ENCODE data around the gene MRPL44. TPM values are rescaled to one million over a fixed set of nuclear protein-coding genes. Genes with fewer than 3 reads are reported as not detected.
A peak's percentile ranks its signal among the peaks of the same experiment; 100 is the strongest.
"Not testable (repeated sequence)": the region's sequence is repeated elsewhere in the genome, so short reads cannot be mapped to it uniquely, and the experiment has no call there.

MRPL44 gene
- total RNA-seq, 3 donors from 2014 or later (not counting 1 experiment from before 2014, with no cell fraction given): 27.6 to 35.1 (median 31.0) TPM

DNA sequence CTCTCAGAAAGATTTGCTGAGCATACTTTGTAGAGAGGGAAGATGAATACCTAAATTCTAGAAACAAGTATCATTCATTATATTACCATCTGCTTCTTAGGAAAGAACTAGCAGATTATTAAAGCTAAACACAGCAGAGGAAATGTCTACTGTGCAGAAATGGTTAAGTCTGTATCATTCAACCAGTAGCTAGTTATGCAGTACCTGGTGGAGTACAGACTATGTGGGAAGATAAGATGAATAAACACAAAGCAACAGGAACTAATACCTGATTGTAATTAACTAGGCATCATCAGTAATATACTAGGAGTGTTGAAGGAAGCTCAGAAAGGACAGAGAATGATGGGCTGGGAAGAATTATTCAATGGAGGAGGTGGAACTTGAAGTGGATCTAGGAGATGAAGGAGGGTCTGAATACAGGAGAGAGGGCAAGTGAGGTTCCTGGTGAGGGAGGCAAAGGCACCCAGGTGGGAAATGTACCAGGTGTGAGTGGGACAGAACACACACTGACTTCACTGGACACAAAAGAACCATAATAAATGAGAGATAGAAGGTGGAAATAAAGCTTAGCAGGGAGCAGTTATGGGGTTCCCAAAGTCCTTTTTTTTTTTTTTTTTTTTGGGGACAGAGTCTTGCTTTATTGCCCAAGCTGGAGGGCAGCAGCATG is 21.7 kb upstream of the MRPL44 start:
- ATAC-seq (no peak), DNase-seq (no peak)
- no peak overlapping the region for H3K4me3 Mint-ChIP-seq
- intact Hi-C loops (cut with micrococcal nuclease): no loop called here
- no peaks in the 10 kb centered on the region for H3K27me3 ChIP-seq (ENCODE audit: control insufficient read depth, insufficient read depth, low read length)
- H3K9me3 Mint-ChIP-seq: no peaks in the 10 kb centered on the region
- TF ChIP-seq, protein P1, sequence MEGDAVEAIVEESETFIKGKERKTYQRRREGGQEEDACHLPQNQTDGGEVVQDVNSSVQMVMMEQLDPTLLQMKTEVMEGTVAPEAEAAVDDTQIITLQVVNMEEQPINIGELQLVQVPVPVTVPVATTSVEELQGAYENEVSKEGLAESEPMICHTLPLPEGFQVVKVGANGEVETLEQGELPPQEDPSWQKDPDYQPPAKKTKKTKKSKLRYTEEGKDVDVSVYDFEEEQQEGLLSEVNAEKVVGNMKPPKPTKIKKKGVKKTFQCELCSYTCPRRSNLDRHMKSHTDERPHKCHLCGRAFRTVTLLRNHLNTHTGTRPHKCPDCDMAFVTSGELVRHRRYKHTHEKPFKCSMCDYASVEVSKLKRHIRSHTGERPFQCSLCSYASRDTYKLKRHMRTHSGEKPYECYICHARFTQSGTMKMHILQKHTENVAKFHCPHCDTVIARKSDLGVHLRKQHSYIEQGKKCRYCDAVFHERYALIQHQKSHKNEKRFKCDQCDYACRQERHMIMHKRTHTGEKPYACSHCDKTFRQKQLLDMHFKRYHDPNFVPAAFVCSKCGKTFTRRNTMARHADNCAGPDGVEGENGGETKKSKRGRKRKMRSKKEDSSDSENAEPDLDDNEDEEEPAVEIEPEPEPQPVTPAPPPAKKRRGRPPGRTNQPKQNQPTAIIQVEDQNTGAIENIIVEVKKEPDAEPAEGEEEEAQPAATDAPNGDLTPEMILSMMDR (IDR thresholded peaks at IDR 0.05): no peak
- no peak overlapping the region for H3K27ac ChIP-seq (ENCODE audit: low read length)
- peak overlapping the region; percentile 26 to 37 for H3K27ac Mint-ChIP-seq
- peaks cover 53 to 56% of the 10 kb centered on the region in 2 donors for H3K4me1 Mint-ChIP-seq
- no peak overlapping the region for H3K4me3 ChIP-seq (ENCODE audit: low read length)
- H3K4me1 ChIP-seq (ENCODE audit: control insufficient read depth, insufficient read depth, low read length): peaks cover 30% of the 10 kb centered on the region
- no peaks in the 10 kb centered on the region for H3K27me3 Mint-ChIP-seq (ENCODE audit: low read depth in 2 of 2)
- no peaks in the 10 kb centered on the region for H3K36me3 ChIP-seq (ENCODE audit: control insufficient read depth, insufficient read depth, low read length)
- H3K9me3 ChIP-seq (ENCODE audit: control insufficient read depth, insufficient read depth, low read length): no peaks in the 10 kb centered on the region
- no peaks in the 10 kb centered on the region for H3K36me3 Mint-ChIP-seq

DNA sequence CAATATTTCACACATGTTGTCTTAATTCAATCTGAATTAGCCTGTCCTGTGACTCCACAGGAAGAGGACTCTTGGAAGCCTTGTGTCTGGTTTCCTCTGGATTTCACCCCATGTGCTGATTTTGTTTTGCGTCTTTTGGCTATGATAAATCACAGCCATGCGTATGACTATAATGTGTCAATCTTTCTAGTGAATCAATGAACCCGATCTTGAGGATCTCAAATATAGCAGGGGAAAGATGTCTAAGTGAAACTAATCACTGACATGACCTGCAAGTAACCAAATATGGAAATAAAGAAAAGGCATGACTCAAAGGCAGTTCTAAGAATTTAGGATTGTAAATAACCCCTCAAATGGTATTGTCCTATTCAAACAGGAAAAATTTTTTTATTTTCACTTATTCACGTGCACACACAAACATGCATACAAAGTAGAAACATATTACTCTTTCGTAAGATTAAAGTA is 20.4 kb upstream of the MRPL44 start:
- Histone ChIP-seq H3K4me1 (ENCODE audit: control insufficient read depth, insufficient read depth, low read length) (peaks cover 40% of the 10 kb centered on the region), H3K9me3 (ENCODE audit: control insufficient read depth, insufficient read depth, low read length) (no peaks in the 10 kb centered on the region), H3K27ac (ENCODE audit: low read length) (no peak overlapping the region), H3K4me3 (ENCODE audit: low read length) (no peak overlapping the region), H3K27me3 (ENCODE audit: control insufficient read depth, insufficient read depth, low read length) (no peaks in the 10 kb centered on the region), H3K36me3 (ENCODE audit: control insufficient read depth, insufficient read depth, low read length) (no peaks in the 10 kb centered on the region)
- intact Hi-C loops (cut with micrococcal nuclease): no loop called here
- DNase-seq (no peak), ATAC-seq (no peak)
- TF ChIP-seq, protein P1 (IDR thresholded peaks at IDR 0.05): no peak
- Mint-ChIP-seq H3K27ac (peak overlapping the region in 1 of 2 donors; percentile 37), H3K27me3 (ENCODE audit: low read depth in 2 of 2) (no peaks in the 10 kb centered on the region), H3K4me3 (no peak overlapping the region), H3K4me1 (peaks cover 58 to 63% of the 10 kb centered on the region in 2 donors), H3K36me3 (no peaks in the 10 kb centered on the region), H3K9me3 (no peaks in the 10 kb centered on the region)
- WGBS (ENCODE audit: insufficient coverage): 63% methylated on average over 3 of the region's 5 CpGs

DNA sequence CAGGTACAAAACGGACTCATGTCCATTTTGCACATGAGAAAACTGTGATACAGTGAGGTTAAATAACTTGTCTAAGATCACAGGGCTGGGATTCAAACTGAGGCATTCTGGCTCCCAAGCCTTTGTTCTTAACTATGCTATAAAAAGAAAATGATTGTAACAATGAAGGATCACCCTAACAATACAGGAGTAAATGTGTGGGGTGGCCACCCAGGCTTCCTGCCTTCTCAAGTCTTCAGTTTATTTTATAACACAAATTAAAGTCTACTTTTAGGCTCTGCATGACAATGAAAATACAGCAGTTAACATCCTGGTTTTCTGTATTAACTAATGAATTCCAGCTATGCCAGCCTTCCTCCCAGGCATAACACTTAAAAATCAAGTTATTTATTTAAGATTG is 19.7 kb upstream of the MRPL44 start:
- Histone ChIP-seq H3K27ac (ENCODE audit: low read length) (no peak overlapping the region), H3K4me1 (ENCODE audit: control insufficient read depth, insufficient read depth, low read length) (peaks cover 45% of the 10 kb centered on the region), H3K4me3 (ENCODE audit: low read length) (no peak overlapping the region), H3K36me3 (ENCODE audit: control insufficient read depth, insufficient read depth, low read length) (no peaks in the 10 kb centered on the region), H3K9me3 (ENCODE audit: control insufficient read depth, insufficient read depth, low read length) (no peaks in the 10 kb centered on the region), H3K27me3 (ENCODE audit: control insufficient read depth, insufficient read depth, low read length) (no peaks in the 10 kb centered on the region)
- H3K27ac Mint-ChIP-seq: no peak overlapping the region
- no CpG with 5 or more reads among the region's 1 CpG for WGBS (ENCODE audit: insufficient coverage)
- no peaks in the 10 kb centered on the region for H3K9me3 Mint-ChIP-seq
- DNase-seq (no peak), ATAC-seq (no peak)
- H3K36me3 Mint-ChIP-seq: no peaks in the 10 kb centered on the region
- no peaks in the 10 kb centered on the region for H3K27me3 Mint-ChIP-seq (ENCODE audit: low read depth in 2 of 2)
- no peak overlapping the region for H3K4me3 Mint-ChIP-seq
- TF ChIP-seq, protein P1 (IDR thresholded peaks at IDR 0.05): no peak
- peaks cover 60 to 65% of the 10 kb centered on the region in 2 donors for H3K4me1 Mint-ChIP-seq
- intact Hi-C loops (cut with micrococcal nuclease): no loop called here

DNA sequence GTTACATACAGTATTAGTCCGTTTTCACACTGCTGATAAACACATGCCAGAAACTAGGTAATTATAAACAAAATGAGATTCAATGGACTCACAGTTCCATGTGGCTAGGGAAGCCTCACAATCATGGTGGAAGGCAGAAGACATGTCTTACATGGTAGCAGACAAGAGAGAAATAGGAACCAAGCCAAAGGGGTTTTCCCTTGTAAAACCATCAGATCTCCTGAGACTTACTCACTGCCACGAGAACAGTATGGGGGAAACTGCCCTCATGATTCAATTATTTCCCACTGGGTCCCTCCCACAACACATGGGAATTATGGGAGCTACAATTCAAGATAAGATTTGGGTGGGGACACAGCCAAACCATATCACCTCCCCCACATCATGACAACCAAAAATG is 17.8 kb upstream of the MRPL44 start:
- peak overlapping the region; percentile 31 to 43 for H3K27ac Mint-ChIP-seq
- H3K9me3 ChIP-seq (ENCODE audit: control insufficient read depth, insufficient read depth, low read length); ATAC-seq; H3K27me3 Mint-ChIP-seq (ENCODE audit: low read depth in 2 of 2); H3K27me3 ChIP-seq (ENCODE audit: control insufficient read depth, insufficient read depth, low read length); H3K4me3 Mint-ChIP-seq; H3K36me3 ChIP-seq (ENCODE audit: control insufficient read depth, insufficient read depth, low read length); H3K9me3 Mint-ChIP-seq; H3K27ac ChIP-seq (ENCODE audit: low read length); H3K4me3 ChIP-seq (ENCODE audit: low read length); intact Hi-C loops (cut with micrococcal nuclease); H3K36me3 Mint-ChIP-seq: not testable (repeated sequence)
- 89% methylated on average over 1 of the region's 2 CpGs for WGBS (ENCODE audit: insufficient coverage)
- peaks cover 67 to 69% of the 10 kb centered on the region in 2 donors for H3K4me1 Mint-ChIP-seq
- H3K4me1 ChIP-seq (ENCODE audit: control insufficient read depth, insufficient read depth, low read length): peaks cover 50% of the 10 kb centered on the region
- DNase-seq: peak in 1 of 2 donors; percentile 29

All from natural killer cell (primary cell).